GM18499 (cell line): Measurements from ENCODE around the gene RFC4.

ENCODE experiments used
- ATAC-seq: cut with Tn5 transposase; IDR thresholded peaks from one replicate; pipeline ENCODE4 v1.9.1; 2021; ENCODE audit warnings: moderate number of reproducible peaks; ENCODE audit not compliant: insufficient read depth, unreplicated experiment

RFC4 gene

DNA sequence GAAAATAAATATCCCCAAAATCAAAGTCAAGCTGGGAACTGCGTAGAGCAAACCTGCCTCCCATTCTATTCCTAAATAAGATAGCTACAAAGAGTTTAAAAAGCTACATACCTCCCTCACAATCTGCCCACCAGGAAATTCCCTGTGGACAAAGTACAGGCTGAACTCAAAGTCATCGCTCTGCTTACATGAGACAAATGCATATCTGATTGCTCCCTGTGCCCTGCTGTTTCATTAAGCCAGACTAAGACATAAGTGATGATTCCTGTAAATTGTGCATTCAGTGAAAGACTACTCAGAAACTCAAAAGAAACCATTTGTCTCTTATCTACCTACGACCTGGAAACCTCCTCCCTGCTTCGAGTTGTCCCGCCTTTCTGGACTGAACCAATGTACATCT lies 51.4 kb downstream of the RFC4 start:
- ATAC-seq, result no peak

DNA sequence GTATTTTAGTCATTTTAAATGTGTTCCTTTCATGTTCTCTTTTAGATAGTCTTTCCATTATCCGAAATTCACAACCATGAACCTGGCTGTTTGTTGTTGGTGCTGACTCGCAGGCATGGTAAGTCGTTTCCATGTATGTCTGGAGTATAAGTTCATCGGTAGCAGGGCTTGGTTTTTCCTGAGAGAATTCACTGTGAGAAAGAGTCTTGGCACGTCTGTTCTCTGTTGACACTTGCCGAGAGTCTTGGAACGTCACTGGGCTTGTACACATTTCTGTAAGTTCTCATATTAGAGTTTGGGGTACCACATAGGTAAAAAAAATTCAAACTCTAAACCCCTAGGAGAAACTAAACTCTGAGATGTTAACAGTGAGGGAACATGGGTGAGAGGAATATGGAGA lies 52.3 kb downstream of the RFC4 start:
- no peak for ATAC-seq

DNA sequence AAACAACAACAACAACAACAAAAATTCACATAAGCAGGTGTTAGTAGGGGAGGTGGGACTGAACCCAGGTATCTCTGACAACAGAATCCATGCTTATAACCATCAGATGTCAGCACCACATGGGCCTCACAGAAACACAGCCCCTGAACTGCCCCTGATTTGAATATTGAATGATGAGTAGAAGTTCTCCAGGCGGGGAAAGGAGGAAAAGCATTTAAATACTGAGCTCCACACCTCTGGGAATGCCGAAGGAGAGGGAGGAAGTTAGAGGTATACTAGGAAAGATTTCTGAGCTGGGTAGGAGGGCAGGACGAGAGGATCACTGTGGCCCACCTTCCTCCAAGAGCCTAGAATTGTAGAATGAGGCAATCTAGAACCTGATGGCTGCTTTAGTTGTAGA lies 54.8 kb downstream of the RFC4 start:
- no peak for ATAC-seq

DNA sequence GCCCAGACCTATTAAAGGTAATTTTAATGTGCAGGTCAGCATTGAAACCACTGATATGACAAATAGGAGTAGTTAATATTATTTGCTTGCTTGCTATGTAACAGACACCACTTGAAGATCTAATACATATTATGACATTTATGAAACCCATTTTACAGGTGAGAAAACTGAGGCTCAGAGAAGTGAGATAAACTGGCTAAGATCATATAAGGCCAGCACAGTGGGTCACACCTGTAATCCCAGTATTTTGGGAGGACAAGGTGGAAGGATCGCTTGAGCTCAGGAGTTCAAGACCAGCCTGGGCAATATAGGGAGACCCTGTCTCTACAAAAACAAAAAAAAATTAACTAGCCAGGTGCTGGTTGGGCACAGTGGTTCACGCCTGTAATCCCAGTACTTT lies 56.0 kb downstream of the RFC4 start:
- ATAC-seq, result no peak

DNA sequence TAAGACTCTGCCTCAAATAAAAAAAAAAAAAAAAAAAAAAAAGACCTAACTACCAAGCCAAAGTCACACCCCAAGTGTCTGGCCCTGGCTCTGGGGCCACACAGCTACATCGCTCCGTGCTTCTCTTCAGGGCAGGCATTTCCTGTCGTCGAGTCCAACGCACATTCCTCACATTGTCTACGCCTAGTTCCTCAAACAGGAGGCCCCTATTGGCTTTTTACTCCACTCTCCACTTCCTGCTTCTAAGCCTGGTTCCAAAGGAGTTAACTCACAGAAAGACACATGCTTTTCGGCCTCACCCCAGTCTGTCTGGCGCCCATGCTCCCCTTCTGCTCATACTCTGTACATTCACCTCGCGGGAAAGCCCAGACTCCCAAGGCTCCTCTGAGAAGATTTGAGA lies 60.3 kb downstream of the RFC4 start:
- no peak for ATAC-seq

GRCh38 chr3:186743666-186744065 lies 62.6 kb downstream of the RFC4 start:
- no peak for ATAC-seq

- no peak for ATAC-seq
Observed at GRCh38 chr3:186742618-186743380, 63.5 kb downstream of the RFC4 start.
